Upper lobe of left lung (tissue), 6 donors: ENCODE data around the gene TMEM183A. TPM values are rescaled to one million over a fixed set of nuclear protein-coding genes. Genes with fewer than 3 reads are reported as not detected.

Source experiments
- ATAC-seq, 2 donors: fragments of 200-7000 bp; cut with Tn5 transposase; one replicate each; pipeline ENCODE4 v1.9.1; 2022; ENCODE audit warnings: mild to moderate bottlenecking in 2 of 2, moderate library complexity in 2 of 2; ENCODE audit not compliant: low FRiP score in 2 of 2
- DNase-seq, 2 donors: peaks; one replicate each; pipeline ENCODE4 v3.0.0-alpha.2; 2019 to 2020
- H3K27ac ChIP-seq, 4 donors: fragments of 200-600 bp; sonication (generic); one replicate each; pipeline ENCODE4 v1.5.1; 2016 to 2019
- H3K27me3 ChIP-seq, 4 donors: fragments of 200-600 bp; sonication (generic); one replicate each; pipeline ENCODE4 v1.5.1; 2017 to 2019
- H3K36me3 ChIP-seq, 4 donors: fragments of 200-600 bp; sonication (generic); one replicate each; pipeline ENCODE4 v1.5.1; 2016 to 2019
- H3K4me1 ChIP-seq, 4 donors: fragments of 200-600 bp; sonication (generic); one replicate each; pipeline ENCODE4 v1.5.1; 2018 to 2019
- H3K4me3 ChIP-seq, 4 donors: fragments of 200-600 bp; sonication (generic); one replicate each; pipeline ENCODE4 v1.5.1; 2017 to 2019; ENCODE audit warnings: mild to moderate bottlenecking in 2 of 4, moderate library complexity in 1 of 4
- H3K9me3 ChIP-seq, 4 donors: fragments of 200-600 bp; sonication (generic); one replicate each; pipeline ENCODE4 v1.5.1; 2018 to 2019
- EP300 ChIP-seq, 4 donors: sonication (generic); formaldehyde crosslinking; IDR thresholded peaks; one replicate each; pipeline ENCODE4 v1.5.1; 2017; ENCODE audit warnings: antibody characterized with exemption in 4 of 4, control low read depth in 2 of 4
- POLR2A ChIP-seq, 4 donors: fragments of 450-650 bp; IDR thresholded peaks; one replicate each; pipeline ENCODE4 v1.5.1; 2016 to 2017; ENCODE audit warnings: antibody characterized with exemption in 4 of 4, mild to moderate bottlenecking in 2 of 4
- POLR2AphosphoS5 ChIP-seq, 2 donors: sonication (generic); formaldehyde crosslinking; IDR thresholded peaks; one replicate each; pipeline ENCODE4 v1.5.1; 2017; ENCODE audit warnings: antibody characterized with exemption in 2 of 2
- WGBS, 2 donors: methylation state at CpG; one replicate each; pipeline ENCODE4 v1.1.5; 2017 to 2018; 5-methylcytosine and 5-hydroxymethylcytosine counted together
- total RNA-seq, 6 donors: library from RNA; depleted of rRNA in 4 of 6; stranded (reverse); fragments of >200 nt in 4 of 6; gene quantifications; one replicate each; pipeline versions ENCODE4 v1.1.0 to v1.2.1, GENCODE V29; 2016 to 2021
- TF ChIP-seq, protein P1 (sequence below), 6 experiments: fragments of 450-650 bp in 4 of 6; fragments of 200-600 bp in 2 of 6; sonication (generic) in 2 of 6; IDR thresholded peaks; one replicate each; pipeline ENCODE4 v1.5.1; 2016 to 2019; ENCODE audit warnings: antibody characterized with exemption in 6 of 6
- donor health status: DM: no; HTN: no; CAD: no; lungs with moderate emphysema.
- donor health status: DM: no; HTN: yes; CAD: no; lungs with severe emphysema.

TMEM183A gene
- total RNA-seq, 6 donors from 2014 or later: 45.4 to 71.9 (median 68.1) TPM

DNA sequence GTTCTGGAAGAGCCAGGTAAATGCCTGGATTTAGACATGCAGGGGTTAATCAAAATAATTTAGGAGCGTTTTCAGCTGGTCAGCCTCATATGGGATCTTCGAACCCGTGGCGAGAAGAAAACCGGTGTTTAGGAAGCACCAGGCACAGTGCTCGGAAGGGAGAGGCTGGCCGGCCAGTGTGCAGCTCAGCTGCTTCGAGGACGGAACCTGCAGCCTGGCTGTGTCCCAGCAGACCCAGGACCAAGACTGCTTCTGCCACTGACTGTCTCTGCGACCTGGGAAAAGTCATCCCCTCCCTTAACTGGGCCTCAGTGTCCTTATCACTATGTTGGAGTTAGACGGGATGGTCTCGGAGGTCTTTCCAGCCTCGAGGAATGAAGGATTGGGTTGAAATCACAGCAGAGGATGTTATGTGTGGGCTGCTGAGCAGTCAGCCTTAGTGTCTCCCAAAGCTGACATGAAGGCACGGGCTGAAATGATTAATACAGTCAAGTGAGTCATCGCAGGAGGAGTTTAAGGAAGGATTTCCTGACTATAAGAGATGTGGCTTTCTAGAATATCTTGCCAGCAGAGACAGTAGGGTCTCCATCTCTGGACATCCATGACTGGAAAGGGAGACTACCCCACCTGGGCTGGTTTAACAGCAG, 39.9 kb downstream of the TMEM183A start:
- Histone ChIP-seq H3K27me3 (no peaks in the 10 kb centered on the region), H3K4me1 (no peaks in the 10 kb centered on the region), H3K9me3 (no peaks in the 10 kb centered on the region), H3K4me3 (no peak overlapping the region), H3K36me3 (no peaks in the 10 kb centered on the region), H3K27ac (no peak overlapping the region)
- TF ChIP-seq POLR2A (IDR thresholded peaks at IDR 0.05) (no peak), POLR2AphosphoS5 (IDR thresholded peaks at IDR 0.05) (no peak), EP300 (IDR thresholded peaks at IDR 0.05) (no peak)
- TF ChIP-seq, protein P1, sequence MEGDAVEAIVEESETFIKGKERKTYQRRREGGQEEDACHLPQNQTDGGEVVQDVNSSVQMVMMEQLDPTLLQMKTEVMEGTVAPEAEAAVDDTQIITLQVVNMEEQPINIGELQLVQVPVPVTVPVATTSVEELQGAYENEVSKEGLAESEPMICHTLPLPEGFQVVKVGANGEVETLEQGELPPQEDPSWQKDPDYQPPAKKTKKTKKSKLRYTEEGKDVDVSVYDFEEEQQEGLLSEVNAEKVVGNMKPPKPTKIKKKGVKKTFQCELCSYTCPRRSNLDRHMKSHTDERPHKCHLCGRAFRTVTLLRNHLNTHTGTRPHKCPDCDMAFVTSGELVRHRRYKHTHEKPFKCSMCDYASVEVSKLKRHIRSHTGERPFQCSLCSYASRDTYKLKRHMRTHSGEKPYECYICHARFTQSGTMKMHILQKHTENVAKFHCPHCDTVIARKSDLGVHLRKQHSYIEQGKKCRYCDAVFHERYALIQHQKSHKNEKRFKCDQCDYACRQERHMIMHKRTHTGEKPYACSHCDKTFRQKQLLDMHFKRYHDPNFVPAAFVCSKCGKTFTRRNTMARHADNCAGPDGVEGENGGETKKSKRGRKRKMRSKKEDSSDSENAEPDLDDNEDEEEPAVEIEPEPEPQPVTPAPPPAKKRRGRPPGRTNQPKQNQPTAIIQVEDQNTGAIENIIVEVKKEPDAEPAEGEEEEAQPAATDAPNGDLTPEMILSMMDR (IDR thresholded peaks at IDR 0.05): no peak
- ATAC-seq: peak in 1 of 2 donors; percentile 73
- 66 to 70% methylated on average over 15 of the region's 15 CpGs for WGBS, 2 donors
- no peak for DNase-seq

DNA sequence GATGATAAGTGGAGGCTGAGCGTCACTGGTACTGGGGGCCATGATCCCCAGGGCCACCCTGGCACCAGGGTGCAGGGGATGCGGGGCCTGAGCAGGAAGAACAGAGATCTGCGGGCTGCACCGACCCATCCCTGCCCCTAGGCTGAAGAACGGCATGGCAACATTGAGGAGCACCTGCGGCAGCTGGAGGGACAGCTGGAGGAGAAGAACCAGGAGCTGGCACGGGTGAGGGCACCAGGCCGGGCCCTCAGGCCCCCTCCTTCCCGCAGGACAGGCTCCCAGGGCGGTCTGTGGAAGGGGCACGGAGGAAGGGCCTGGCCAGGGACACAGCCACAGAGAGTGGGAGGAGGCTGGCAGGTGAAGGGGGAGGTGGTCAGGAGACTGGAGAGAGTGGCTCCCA, 40.9 kb downstream of the TMEM183A start:
- no peak for DNase-seq
- no peaks in the 10 kb centered on the region for H3K27me3 ChIP-seq
- H3K4me3 ChIP-seq: no peak overlapping the region
- WGBS, 2 donors: 94 to 99% methylated on average over 9 to 11 of the region's 11 CpGs
- no peaks in the 10 kb centered on the region for H3K9me3 ChIP-seq
- H3K4me1 ChIP-seq: no peaks in the 10 kb centered on the region
- no peaks in the 10 kb centered on the region for H3K36me3 ChIP-seq
- ATAC-seq: no peak
- H3K27ac ChIP-seq: no peak overlapping the region
- TF ChIP-seq EP300 (IDR thresholded peaks at IDR 0.05): no peak
- TF ChIP-seq POLR2AphosphoS5 (IDR thresholded peaks at IDR 0.05): no peak
- TF ChIP-seq POLR2A (IDR thresholded peaks at IDR 0.05): no peak
- TF ChIP-seq, protein P1 (IDR thresholded peaks at IDR 0.05): no peak

DNA sequence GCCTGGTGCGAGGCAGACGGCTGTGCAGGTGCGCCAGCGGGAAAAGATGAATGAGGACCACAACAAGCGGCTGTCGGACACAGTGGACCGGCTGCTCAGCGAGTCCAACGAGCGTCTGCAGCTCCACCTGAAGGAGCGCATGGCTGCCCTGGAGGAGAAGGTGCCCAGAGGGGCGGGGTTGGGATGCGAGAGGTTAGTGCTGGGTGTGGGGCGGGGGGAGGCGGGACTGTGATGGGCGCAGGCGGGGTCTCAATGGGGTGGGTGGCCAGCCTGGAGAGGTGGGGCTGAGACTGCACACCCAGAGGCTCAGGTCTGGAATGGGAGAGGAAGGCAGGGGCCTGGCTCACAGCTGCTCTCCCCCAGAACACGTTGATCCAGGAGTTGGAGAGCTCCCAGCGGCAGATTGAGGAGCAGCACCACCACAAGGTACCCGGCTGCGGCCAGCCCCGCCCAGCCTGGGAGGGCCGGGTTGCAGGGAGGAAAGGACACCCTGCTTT, 41.4 kb downstream of the TMEM183A start:
- Histone ChIP-seq H3K36me3 (no peaks in the 10 kb centered on the region), H3K27me3 (no peaks in the 10 kb centered on the region), H3K4me1 (no peaks in the 10 kb centered on the region), H3K27ac (no peak overlapping the region), H3K4me3 (no peak overlapping the region), H3K9me3 (no peaks in the 10 kb centered on the region)
- TF ChIP-seq, protein P1 (IDR thresholded peaks at IDR 0.05): peak in 1 of 6 experiments; percentile 11
- TF ChIP-seq POLR2A (IDR thresholded peaks at IDR 0.05) (no peak), POLR2AphosphoS5 (IDR thresholded peaks at IDR 0.05) (no peak), EP300 (IDR thresholded peaks at IDR 0.05) (no peak)
- 67 to 73% methylated on average over 21 to 22 of the region's 23 CpGs for WGBS, 2 donors
- DNase-seq: no peak
- ATAC-seq: peak in 1 of 2 donors; percentile 1

DNA sequence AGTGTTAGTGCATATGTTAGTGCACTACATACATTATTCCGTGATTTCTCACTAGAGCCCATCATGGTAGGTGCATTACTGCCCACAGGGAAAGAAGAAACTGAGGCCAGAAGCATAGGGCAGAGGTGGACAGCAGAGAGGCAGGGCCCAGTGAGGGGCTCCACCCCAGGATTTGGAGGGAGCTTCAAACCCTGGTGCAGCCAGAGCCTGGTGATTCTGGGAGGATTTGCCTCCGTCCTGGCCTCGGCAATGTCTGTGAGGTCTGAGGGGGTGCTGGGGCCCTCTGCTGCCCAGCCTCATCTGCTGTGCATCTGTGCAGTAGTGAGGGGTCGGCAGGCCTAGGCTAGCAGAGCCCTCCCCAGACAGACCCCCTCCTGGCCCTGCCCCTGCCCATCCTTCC, 41.9 kb downstream of the TMEM183A start:
- H3K36me3 ChIP-seq: no peaks in the 10 kb centered on the region
- H3K9me3 ChIP-seq: no peaks in the 10 kb centered on the region
- TF ChIP-seq POLR2AphosphoS5 (IDR thresholded peaks at IDR 0.05) (no peak), POLR2A (IDR thresholded peaks at IDR 0.05) (no peak), EP300 (IDR thresholded peaks at IDR 0.05) (no peak)
- TF ChIP-seq, protein P1 (IDR thresholded peaks at IDR 0.05): peak in 1 of 6 experiments; percentile 1
- WGBS, 2 donors: 85 to 88% methylated on average over 3 to 4 of the region's 4 CpGs
- DNase-seq: no peak
- H3K27me3 ChIP-seq: no peaks in the 10 kb centered on the region
- no peak overlapping the region for H3K4me3 ChIP-seq
- no peaks in the 10 kb centered on the region for H3K4me1 ChIP-seq
- H3K27ac ChIP-seq: no peak overlapping the region
- no peak for ATAC-seq
